Fibroblast of pulmonary artery (primary cell): ENCODE data around the gene VPS33B.
"Not testable (repeated sequence)": the region's sequence is repeated elsewhere in the genome, so short reads cannot be mapped to it uniquely, and the experiment has no call there.

ENCODE experiments used
- DNase-seq: peaks from one replicate; pipeline ENCODE4 v3.0.0-alpha.2; 2010; ENCODE audit warnings: low read depth
- H3K4me3 ChIP-seq: replicated peaks from 2 replicates; pipeline ENCODE4 v1.5.1; 2011; ENCODE audit warnings: low read depth, mild to moderate bottlenecking, control low read depth, low read length, moderate library complexity
- TF ChIP-seq, protein P1 (sequence below): IDR thresholded peaks from 2 replicates; pipeline ENCODE4 v1.5.1; 2011; ENCODE audit warnings: mild to moderate bottlenecking, control low read depth, low read length, inconsistent platforms; ENCODE audit errors: missing control alignments

The VPS33B gene

DNA sequence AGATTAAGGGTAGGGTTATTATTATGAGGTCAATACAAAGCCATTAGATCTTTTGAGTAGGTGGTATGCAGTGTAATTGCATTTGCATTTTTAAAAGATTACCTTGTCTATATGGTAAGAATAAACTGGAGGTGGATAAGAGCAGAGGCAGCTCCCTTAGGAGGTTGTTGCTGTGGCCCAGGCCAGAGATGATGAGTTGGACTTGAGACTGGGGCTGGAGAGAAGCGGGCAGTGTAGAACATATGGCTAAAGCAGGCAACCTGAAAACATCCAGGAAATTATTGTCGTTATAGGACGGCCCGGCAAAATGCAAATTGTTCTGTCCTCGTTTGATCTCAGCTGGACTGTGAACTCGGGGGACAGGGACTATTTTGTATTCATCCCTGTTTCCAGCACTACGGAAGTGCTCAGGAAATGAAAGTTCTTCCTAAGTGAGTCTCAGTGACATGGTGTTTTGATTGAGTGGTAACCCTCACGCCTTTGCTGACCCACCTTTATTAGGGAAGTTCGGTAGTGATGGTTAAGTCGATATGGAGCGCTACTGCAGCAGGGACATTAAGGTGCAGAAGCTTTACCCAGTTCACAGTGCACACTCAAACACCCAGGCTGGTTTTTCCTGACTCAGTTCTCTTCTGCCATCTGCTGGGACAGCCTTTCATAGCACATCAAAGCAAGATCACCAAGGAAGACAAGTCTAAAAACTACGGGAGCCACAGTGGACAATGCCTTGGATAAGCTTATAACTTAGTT lies 27.2 kb upstream of the VPS33B start:
- peak; percentile 80 for DNase-seq
- TF ChIP-seq, protein P1, sequence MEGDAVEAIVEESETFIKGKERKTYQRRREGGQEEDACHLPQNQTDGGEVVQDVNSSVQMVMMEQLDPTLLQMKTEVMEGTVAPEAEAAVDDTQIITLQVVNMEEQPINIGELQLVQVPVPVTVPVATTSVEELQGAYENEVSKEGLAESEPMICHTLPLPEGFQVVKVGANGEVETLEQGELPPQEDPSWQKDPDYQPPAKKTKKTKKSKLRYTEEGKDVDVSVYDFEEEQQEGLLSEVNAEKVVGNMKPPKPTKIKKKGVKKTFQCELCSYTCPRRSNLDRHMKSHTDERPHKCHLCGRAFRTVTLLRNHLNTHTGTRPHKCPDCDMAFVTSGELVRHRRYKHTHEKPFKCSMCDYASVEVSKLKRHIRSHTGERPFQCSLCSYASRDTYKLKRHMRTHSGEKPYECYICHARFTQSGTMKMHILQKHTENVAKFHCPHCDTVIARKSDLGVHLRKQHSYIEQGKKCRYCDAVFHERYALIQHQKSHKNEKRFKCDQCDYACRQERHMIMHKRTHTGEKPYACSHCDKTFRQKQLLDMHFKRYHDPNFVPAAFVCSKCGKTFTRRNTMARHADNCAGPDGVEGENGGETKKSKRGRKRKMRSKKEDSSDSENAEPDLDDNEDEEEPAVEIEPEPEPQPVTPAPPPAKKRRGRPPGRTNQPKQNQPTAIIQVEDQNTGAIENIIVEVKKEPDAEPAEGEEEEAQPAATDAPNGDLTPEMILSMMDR: peak; percentile 86
- no peak overlapping the region for H3K4me3 ChIP-seq

DNA sequence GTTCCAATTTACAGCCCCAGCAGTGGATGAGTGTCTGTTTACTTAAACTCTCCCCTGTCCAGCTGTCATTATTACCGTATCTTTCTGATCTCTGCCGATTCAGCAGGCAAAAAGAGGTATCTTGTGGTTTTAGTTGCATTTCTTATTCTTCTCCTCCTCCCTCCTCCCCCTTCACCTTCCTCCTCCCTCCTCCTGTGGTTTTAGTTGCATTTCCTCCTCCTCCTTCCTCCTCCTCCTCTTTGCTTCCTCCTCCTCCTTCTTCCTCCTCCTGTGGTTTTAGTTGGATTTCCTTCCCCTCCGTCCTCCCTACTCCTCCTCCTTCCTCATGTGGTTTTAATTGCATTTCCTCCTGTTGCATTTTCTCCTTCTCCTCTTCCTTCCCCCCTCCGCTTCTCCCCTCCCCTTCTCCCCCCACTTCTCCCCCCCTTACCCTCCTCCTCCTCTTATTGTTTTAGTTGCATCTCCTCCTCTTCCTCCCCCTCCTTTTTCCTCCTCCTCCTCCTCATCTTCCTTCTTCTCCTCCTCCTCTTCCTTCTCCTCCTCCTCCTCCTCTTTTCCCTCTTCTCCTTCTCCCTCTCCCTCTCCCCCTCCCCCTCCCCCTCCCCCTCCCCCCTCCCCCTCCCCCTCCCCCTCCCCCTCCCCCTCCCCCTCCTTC lies 25.3 kb upstream of the VPS33B start:
- no peak overlapping the region for H3K4me3 ChIP-seq
- DNase-seq: no peak
- TF ChIP-seq, protein P1: no peak

DNA sequence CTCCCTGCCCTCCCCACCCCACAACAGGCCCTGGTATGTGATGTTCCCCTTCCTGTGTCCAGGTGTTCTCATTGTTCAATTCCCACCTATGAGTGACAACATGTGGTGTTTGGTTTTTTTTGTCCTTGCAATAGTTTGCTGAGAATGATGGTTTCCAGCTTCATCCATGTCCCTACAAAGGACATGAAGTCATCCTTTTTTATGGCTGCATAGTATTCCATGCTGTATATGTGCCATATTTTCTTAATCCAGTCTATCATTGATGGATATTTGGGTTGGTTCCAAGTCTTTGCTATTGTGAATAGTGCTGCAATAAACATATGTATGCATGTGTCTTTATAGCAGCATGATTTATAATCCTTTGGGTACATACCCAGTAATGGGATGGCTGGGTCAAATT lies 23.7 kb upstream of the VPS33B start:
- not testable (repeated sequence) for DNase-seq, H3K4me3 ChIP-seq

DNA sequence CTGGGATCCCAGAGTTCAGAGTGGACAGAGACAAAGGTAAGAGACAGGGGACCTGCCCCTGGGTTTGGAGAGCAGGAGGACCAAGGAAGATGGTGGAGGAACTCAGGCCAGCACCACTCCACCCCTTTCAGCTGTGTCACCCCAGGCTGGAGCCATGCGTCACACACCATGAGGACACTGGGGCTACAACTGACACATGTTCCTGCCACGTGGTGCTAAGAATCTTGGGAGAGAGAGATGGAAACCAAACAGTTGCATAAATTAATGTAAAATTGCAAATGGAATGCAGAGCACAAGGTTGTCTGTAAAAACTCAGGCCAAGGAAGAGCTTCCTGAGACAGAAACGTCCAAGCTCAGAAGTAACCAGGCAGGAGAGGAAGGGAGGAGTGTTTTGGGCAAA lies 22.7 kb upstream of the VPS33B start:
- DNase-seq: no peak
- no peak overlapping the region for H3K4me3 ChIP-seq
- TF ChIP-seq, protein P1: no peak

DNA sequence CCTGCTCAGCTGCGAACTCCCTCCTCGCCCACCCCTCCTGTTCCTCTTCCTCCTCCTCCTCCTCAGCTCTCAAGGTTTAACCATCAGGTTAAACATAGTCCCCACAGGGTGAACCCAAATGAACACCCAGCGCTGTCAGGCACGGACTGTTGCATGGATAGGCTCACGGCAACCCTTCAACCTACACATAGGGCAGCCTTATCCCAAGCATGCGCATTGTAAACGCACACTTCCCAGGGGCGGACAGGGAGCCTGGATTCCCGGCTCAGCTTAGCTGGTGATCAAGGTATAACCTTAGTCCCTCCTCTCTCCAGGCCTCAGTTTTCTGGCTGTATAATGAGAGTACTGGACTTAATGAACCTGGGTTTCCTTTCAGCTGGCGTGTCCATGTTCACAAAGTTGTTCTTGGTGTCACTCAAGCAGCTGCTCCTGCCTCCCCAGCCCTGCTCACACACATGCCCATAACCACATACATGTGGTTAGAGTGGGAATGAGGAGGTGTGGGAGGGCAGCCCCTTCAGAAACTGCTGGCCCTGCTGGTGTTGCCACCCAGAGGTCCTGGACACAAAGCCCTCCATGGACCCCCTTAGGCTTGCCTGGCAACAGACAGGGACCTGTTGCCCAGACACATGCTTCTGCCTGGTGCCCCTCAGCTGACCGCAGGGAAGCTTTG lies 20.9 kb upstream of the VPS33B start:
- DNase-seq: no peak
- H3K4me3 ChIP-seq: no peak overlapping the region
- TF ChIP-seq, protein P1: no peak

DNA sequence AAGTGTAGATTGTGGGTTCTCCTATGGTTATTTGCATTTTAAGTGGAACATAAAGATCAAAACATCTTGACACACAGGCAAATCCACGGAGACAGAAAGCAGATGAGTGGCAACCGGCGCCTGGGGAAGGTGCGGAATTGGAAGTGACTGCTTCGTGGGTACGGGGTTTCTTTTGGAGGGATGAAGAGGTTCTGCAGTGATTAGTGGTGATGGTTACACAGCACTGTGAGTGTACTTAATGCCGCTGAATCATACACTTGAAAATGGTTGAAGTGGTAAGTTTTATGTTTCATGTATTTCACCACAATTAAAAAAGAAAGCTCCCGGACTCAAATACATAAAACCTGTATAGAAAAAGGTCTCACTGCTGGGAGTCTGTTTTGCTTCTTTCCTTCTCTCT lies 18.5 kb upstream of the VPS33B start:
- TF ChIP-seq, protein P1: no peak
- no peak for DNase-seq
- no peak overlapping the region for H3K4me3 ChIP-seq

DNA sequence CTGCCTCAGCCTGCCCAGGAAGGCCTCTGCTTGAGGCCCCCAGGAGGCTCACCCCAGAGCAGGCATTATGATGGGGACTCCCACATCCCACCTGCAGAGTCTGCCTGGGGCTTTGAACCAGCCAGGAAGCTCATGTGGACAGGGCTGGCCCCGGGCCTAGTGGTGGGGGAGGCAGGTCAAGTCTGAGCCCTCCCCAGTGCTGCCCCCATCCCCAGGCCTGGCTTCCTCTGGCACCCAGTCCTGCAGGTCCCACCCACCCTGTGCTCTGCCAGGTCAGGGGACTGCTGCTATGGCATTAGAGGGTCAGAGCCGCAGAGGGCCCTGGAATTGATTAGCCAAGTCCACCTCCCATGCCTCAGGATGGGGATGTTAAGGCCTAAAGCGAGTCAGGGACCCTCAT lies 17.6 kb upstream of the VPS33B start:
- no peak for DNase-seq
- TF ChIP-seq, protein P1: no peak
- H3K4me3 ChIP-seq: no peak overlapping the region
